Heart left ventricle (tissue), 16 donors: ENCODE results near the gene PAGR1. TPM values are rescaled to one million over a fixed set of nuclear protein-coding genes. Genes with fewer than 3 reads are reported as not detected.

ENCODE experiments used
- ATAC-seq, 4 donors: fragments of 200-7000 bp; cut with Tn5 transposase; one replicate each; pipeline ENCODE4 v1.9.1; 2020 to 2022; ENCODE audit warnings: moderate library complexity in 4 of 4, mild to moderate bottlenecking in 3 of 4, moderate number of reproducible peaks in 1 of 4
- DNase-seq, 5 donors: peaks; one replicate each; pipeline ENCODE4 v3.0.0-alpha.2; 2020
- H3K27ac ChIP-seq, 12 donors: fragments of 200-600 bp; sonication (generic) in 4 of 12; one replicate each; pipeline versions ENCODE4 v1.5.0 to v1.8.0; 2016 to 2022; ENCODE audit warnings: mild to moderate bottlenecking in 2 of 12
- H3K27me3 ChIP-seq, 9 donors: fragments of 200-600 bp; sonication (generic) in 2 of 9; one replicate each; pipeline versions ENCODE4 v1.5.1 to v1.8.0; 2016 to 2022; ENCODE audit warnings: mild to moderate bottlenecking in 3 of 9
- H3K36me3 ChIP-seq, 9 donors: fragments of 200-600 bp; sonication (generic) in 2 of 9; one replicate each; pipeline versions ENCODE4 v1.5.0 to v1.8.0; 2018 to 2022; ENCODE audit warnings: mild to moderate bottlenecking in 2 of 9
- H3K4me1 ChIP-seq, 12 donors: fragments of 200-600 bp; sonication (generic) in 4 of 12; one replicate each; pipeline versions ENCODE4 v1.5.0 to v1.8.0; 2016 to 2022; ENCODE audit warnings: mild to moderate bottlenecking in 3 of 12
- H3K4me3 ChIP-seq, 12 donors: fragments of 200-600 bp; sonication (generic) in 4 of 12; one replicate each; pipeline versions ENCODE4 v1.5.0 to v1.8.0; 2017 to 2022; ENCODE audit warnings: mild to moderate bottlenecking in 9 of 12, moderate library complexity in 4 of 12
- H3K9me3 ChIP-seq, 12 donors: fragments of 200-600 bp; sonication (generic) in 4 of 12; one replicate each; pipeline versions ENCODE4 v1.5.0 to v1.8.0; 2016 to 2022; ENCODE audit warnings: mild to moderate bottlenecking in 1 of 12
- CTCF ChIP-seq, 12 donors: fragments of 200-600 bp; sonication (generic) in 4 of 12; IDR thresholded peaks; one replicate each; pipeline versions ENCODE4 v1.5.0 to v1.8.0; 2018 to 2022; ENCODE audit warnings: antibody characterized with exemption in 12 of 12, mild to moderate bottlenecking in 5 of 12
- POLR2A ChIP-seq, 2 donors: fragments of 450-650 bp; IDR thresholded peaks; one replicate each; pipeline ENCODE4 v1.6.1; 2017; ENCODE audit warnings: antibody characterized with exemption in 2 of 2, mild to moderate bottlenecking in 2 of 2, moderate library complexity in 2 of 2
- WGBS, 4 donors: extraction: QIAGEN DNeasy Blood & Tissue Kit in 2 of 4; methylation state at CpG; one replicate each; pipeline versions ENCODE4 v1.1.5 to v1.1.7; 2013 to 2018; 5-methylcytosine and 5-hydroxymethylcytosine counted together
- intact Hi-C, 10 donors: fragments of 100-400 bp; cut with DNase I; formaldehyde crosslinking; loops; one replicate each; pipeline versions ENCODE4 v1.11.1 to v1.14.2; 2022
- polyA plus RNA-seq, 2 donors: library from polyadenylated mRNA; stranded (reverse); fragments of 200-250 nt; gene quantifications; one replicate each; pipeline ENCODE4 v1.2.3, GENCODE V29; 2013
- total RNA-seq, 9 donors: library from RNA; depleted of rRNA in 2 of 9; stranded (reverse); fragments of >200 nt in 2 of 9; fragmentation: NEBNext Ultra II Directional in 3 of 9; extraction: Animal tissue kit (Norgen Biotek cat#: 25700) in 3 of 9; gene quantifications; one replicate each; pipeline versions ENCODE4 v1.1.0 to v1.2.4, GENCODE V29; 2016 to 2023
- donor health status: ischemic (EF 13 %, LVEDD 7.1; RV severe dilation, severe dysfunction).
- donor health status: healthy with polysubstance abuse.
- donor health status: DM: no; HTN: yes; CAD: no.
- donor health status: DM: no; HTN: no; CAD: no.
- donor health status: ischemic (EF 25% LVEDD 6.9; RV normal size, moderate dysfunction).
- donor health status: ischemic (EF 25% LVEDD 5.7; RV mildly dilated, moderate dysfunction).
- donor health status: healthy.
- donor health status: DM: yes; HTN: yes; CAD: no.
- donor health status: ischemic (EF 35%, LVEDD 5.7; RV mildly dilated, moderate dysfunction).
- donor health status: nonischemic (EF 11% LVEDD 7.7; RV severe dilation, severe dysfunction).
- donor health status: DM: yes; HTN: yes; CAD: no.
- donor health status: PGD.
- donor health status: ischemic (EF 29% LVEDD 5.4; RV normal size, mild dysfunction).
- donor health status: nonischemic (EF 23%, LVEDD 6.1; RV moderate dilation, normal function).

Gene PAGR1
- total and polyA plus RNA-seq, 11 donors, result 10.8 to 32.9 (median 12.7) TPM

GRCh38 chr16:29839822-29840221 lies 23.9 kb downstream of the PAGR1 start:
- intact Hi-C loops, result loop anchor here in 2 of 10 donors (5.0 to 10.0 kb wide), 2 partner anchors 43 to 145 kb away; no protein-coding TSS in a partner anchor
- Histone ChIP-seq H3K9me3 (no peaks in the 10 kb centered on the region), H3K27me3 (no peaks in the 10 kb centered on the region), H3K4me3 (no peak overlapping the region), H3K27ac (no peak overlapping the region), H3K36me3 (peaks cover 0 to 98% (median 90%) of the 10 kb centered on the region in 9 donors), H3K4me1 (peaks cover 0 to 6% (median 0%) of the 10 kb centered on the region in 12 donors)
- DNase-seq (peak in 1 of 5 donors; percentile 52), ATAC-seq (peak in 3 of 4 donors; percentile 51 to 69 (median 62))
- 54 to 79% (median 64%) methylated on average over 5 to 6 of the region's 6 CpGs for WGBS, 4 donors
- no peak for TF ChIP-seq POLR2A (IDR thresholded peaks at IDR 0.05)
- TF ChIP-seq CTCF (IDR thresholded peaks at IDR 0.05), result no peak

GRCh38 chr16:29840240-29840639 lies 24.3 kb downstream of the PAGR1 start:
- no peaks in the 10 kb centered on the region for H3K27me3 ChIP-seq
- DNase-seq, result no peak
- TF ChIP-seq CTCF (IDR thresholded peaks at IDR 0.05), result no peak
- TF ChIP-seq POLR2A (IDR thresholded peaks at IDR 0.05), result no peak
- H3K27ac ChIP-seq, result no peak overlapping the region
- H3K9me3 ChIP-seq, result no peaks in the 10 kb centered on the region
- no peak overlapping the region for H3K4me3 ChIP-seq
- no peak for ATAC-seq
- intact Hi-C loops, result loop anchor here in 1 of 10 donors (10.0 kb wide), 1 partner anchor 145 kb away; no protein-coding TSS in a partner anchor
- H3K4me1 ChIP-seq, result peaks cover 0 to 6% (median 0%) of the 10 kb centered on the region in 12 donors
- 80 to 87% (median 82%) methylated on average over 10 of the region's 10 CpGs for WGBS, 4 donors
- peaks cover 0 to 98% (median 90%) of the 10 kb centered on the region in 9 donors for H3K36me3 ChIP-seq

- Histone ChIP-seq H3K27ac (no peak overlapping the region), H3K4me1 (peaks cover 0 to 6% (median 0%) of the 10 kb centered on the region in 12 donors), H3K27me3 (no peaks in the 10 kb centered on the region), H3K36me3 (peaks cover 0 to 98% (median 90%) of the 10 kb centered on the region in 9 donors), H3K4me3 (no peak overlapping the region), H3K9me3 (no peaks in the 10 kb centered on the region)
- TF ChIP-seq POLR2A (IDR thresholded peaks at IDR 0.05), result no peak
- TF ChIP-seq CTCF (IDR thresholded peaks at IDR 0.05), result no peak
- DNase-seq (no peak), ATAC-seq (no peak)
- WGBS, 4 donors, result 92 to 95% (median 93%) methylated on average over 22 to 23 of the region's 23 CpGs
- intact Hi-C loops, result loop anchor here in 1 of 10 donors (10.0 kb wide), 1 partner anchor 147 kb away; no protein-coding TSS in a partner anchor
Observed at GRCh38 chr16:29841631-29842030, 25.7 kb downstream of the PAGR1 start.

DNA sequence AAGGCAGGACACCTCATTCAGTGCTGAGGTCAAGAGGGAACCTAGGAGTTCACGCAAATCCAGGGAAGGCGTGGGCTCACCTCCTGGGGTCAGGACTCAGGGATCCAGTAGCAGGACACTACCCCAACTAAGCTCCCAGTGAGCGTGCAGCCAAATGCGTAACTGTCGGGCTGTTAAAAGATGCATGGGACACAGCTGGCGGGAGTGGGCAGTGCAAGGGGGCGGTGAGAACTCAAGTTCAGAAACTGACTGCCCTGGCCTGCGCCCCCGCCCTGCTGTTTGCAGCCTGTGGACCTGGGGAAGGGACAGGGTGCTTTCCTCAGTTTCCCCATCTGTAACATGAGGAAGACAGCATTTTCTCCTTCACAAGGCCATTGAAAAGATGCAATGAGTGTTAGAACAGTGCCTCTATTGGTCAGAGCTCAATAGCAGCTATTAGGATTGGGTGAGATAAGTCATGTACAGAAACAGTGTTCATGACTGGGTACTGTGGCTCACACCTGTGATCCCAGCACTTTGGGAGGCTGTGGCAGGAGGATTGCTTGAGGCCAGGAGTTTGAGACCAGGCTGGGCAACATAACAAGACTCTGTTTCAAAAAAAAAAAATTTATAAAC lies 26.9 kb downstream of the PAGR1 start:
- intact Hi-C loops, result loop anchor here in 1 of 10 donors (10.0 kb wide), 1 partner anchor 148 kb away; no protein-coding TSS in a partner anchor
- TF ChIP-seq POLR2A (IDR thresholded peaks at IDR 0.05), result no peak
- no peak for TF ChIP-seq CTCF (IDR thresholded peaks at IDR 0.05)
- H3K4me3 ChIP-seq, result no peak overlapping the region
- DNase-seq (no peak), ATAC-seq (no peak)
- H3K9me3 ChIP-seq, result no peaks in the 10 kb centered on the region
- peaks cover 0 to 98% (median 90%) of the 10 kb centered on the region in 9 donors for H3K36me3 ChIP-seq
- no peaks in the 10 kb centered on the region for H3K27me3 ChIP-seq
- H3K4me1 ChIP-seq, result peaks cover 0 to 6% (median 0%) of the 10 kb centered on the region in 12 donors
- WGBS, 4 donors, result 94 to 97% (median 95%) methylated on average over 9 of the region's 9 CpGs
- H3K27ac ChIP-seq, result no peak overlapping the region
